HFF-Myc (cell line): ENCODE measurements around the gene ESYT3.
"Not testable (repeated sequence)": the region's sequence is repeated elsewhere in the genome, so short reads cannot be mapped to it uniquely, and the experiment has no call there.

Experiments used
- DNase-seq: peaks from one replicate; pipeline ENCODE4 v3.0.0-alpha.2; 2011; ENCODE audit warnings: low read depth; ENCODE audit errors: extremely low read depth
- H3K4me3 ChIP-seq: replicated peaks from 2 replicates; pipeline ENCODE4 v1.5.1; 2011; ENCODE audit warnings: low read depth, mild to moderate bottlenecking, control low read depth, low read length
- TF ChIP-seq, protein P1 (sequence below): IDR thresholded peaks from 2 replicates; pipeline ENCODE4 v1.5.1; 2012; ENCODE audit warnings: mild to moderate bottlenecking, low read depth, low read length, control low read depth; ENCODE audit errors: missing control alignments

The ESYT3 gene

DNA sequence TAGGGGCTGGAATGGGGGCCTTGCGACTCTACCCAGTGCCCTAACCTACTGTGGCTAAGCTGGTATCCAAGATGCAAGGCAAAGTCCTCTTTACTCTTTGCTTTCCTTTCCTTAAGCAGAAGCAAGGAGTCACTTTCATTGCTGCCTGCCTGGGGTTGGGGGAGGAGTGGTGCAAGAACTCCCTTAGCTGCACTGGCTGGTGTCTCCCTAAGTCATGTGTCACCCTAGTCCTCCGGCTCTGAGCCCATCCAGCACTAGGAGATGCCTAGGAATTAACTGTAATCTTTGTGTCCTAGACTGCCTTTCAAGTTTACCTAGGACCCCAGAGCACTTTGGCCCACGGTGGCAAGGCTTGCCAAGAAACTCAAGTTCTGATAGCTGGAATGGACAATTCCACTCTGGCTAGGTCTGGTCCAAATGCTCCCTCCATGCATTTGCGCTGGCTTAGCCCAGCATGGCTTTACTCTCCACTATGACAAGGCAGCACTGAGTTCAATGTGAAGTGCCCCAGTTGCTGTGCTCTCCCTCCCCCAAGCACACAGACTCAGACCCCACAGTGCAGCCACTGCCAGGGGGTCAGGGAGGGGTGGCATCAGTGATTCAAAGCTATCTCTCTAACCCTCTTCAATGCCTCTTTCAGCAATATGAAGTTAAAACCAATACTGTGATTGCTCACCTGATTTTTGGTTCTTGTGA, 58.7 kb downstream of the ESYT3 start:
- no peak for DNase-seq
- H3K4me3 ChIP-seq = no peak overlapping the region
- TF ChIP-seq, protein P1, sequence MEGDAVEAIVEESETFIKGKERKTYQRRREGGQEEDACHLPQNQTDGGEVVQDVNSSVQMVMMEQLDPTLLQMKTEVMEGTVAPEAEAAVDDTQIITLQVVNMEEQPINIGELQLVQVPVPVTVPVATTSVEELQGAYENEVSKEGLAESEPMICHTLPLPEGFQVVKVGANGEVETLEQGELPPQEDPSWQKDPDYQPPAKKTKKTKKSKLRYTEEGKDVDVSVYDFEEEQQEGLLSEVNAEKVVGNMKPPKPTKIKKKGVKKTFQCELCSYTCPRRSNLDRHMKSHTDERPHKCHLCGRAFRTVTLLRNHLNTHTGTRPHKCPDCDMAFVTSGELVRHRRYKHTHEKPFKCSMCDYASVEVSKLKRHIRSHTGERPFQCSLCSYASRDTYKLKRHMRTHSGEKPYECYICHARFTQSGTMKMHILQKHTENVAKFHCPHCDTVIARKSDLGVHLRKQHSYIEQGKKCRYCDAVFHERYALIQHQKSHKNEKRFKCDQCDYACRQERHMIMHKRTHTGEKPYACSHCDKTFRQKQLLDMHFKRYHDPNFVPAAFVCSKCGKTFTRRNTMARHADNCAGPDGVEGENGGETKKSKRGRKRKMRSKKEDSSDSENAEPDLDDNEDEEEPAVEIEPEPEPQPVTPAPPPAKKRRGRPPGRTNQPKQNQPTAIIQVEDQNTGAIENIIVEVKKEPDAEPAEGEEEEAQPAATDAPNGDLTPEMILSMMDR = no peak

DNA sequence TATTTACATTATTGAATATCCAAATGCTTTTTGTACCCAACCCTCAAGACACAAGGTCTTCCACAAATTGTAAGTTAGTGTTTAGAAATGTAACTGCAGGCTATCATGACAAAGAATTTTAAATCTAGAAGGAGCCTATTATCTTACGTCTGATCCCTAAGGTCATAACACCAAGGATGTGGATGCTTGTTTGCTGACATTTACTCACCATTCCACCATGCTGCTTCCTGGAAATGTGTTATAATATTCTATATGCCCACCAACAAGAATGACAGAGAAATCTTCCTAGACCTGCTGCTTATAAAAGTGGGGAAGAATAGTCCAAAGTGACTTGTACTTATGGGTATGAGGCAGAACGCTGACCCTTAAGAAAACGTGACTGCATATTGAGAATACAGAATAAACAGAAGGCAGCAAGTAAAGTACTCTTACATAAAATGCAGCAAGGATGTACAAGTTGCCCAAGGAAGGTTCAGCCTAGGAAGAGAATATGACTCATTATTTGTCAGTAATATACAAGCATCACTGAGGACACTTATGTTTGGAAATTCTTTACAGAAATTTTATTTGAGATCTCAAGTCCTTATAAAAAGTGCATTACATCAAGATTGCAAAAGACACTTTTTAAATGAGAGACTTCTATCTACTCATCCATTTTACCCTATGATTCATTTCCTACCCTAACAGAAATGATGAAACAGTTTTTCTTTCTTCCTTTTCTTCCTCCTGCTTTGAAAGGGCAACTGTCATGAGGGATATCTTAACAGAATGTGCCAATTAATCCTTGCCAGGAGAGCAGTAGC, 59.6 kb downstream of the ESYT3 start:
- TF ChIP-seq, protein P1 = no peak
- peak; percentile 19 for DNase-seq
- H3K4me3 ChIP-seq = no peak overlapping the region

DNA sequence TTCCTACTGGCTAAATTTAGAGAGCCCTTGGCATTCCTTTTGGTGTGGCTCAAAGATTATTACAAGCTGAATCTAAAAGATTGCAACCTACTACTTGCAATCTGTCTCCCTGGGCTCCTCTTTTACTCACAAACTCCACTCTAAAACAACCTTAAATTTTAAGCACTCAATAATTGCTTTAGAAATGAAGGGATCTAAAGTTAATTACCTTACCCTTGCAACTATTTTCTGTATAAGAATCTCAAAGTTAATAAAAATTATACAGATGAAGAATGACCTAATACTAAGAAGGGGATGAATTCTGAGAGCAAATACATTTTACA, 60.2 kb downstream of the ESYT3 start:
- H3K4me3 ChIP-seq = no peak overlapping the region
- TF ChIP-seq, protein P1 = no peak

DNA sequence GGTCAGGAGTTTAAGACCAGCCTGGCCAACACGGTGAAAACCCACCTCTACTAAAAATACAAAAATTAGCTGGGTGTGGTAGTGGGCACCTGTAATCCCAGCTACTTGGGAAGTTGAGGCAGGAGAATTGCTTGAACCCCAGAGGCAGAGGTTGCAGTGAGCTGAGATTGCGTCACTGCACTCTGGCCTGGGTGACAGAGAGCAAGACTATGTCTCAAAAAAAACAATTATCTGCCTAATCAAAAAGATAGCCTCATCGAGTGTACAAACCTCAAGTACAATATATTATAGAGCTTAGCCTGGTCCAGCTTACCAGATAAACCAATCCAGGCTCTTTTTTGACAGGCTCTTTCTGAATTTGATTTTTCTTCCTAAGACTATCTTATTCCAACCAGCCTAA, 61.2 kb downstream of the ESYT3 start:
- not testable (repeated sequence) for DNase-seq, H3K4me3 ChIP-seq

More for the DNA sequence above, 60.2 kb downstream of the ESYT3 start:
- DNase-seq = no peak

DNA sequence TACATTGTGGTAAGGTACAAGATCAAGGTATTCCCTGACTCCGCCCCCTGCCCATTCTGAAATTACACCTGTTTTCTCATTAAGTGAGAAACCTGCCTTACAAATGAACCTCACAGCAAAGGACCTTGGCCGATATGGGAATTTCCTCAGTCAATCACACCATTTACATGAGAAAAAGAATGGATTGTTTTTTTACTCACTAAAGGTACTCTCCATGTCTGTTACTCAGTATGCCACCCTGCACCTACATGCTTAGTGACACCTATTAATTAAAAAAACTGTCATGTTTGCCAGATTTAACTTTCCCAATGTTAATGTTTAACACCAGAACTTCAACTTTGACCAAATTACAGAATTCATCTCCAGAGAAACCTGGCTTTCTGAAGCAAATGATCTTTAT, 62.0 kb downstream of the ESYT3 start:
- TF ChIP-seq, protein P1 = no peak
- no peak for DNase-seq
- H3K4me3 ChIP-seq = no peak overlapping the region

DNA sequence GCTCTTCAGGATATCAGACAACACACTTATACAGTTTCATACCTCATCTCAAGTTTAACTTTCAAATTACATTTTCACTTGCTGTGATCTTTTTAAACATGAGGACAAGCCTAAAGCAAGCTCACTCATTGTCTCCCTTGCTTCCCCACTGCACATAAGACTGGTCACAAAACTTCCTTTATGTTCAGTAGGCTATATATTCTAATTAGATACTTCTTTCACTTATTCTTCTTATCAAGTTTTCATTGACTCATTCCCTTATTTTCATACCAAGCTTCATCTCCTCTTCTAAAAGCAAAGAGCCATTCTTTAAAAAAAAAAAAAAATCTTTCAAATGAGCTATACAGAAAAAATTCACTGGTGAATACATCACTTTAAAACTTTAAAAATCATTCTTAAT, 62.6 kb downstream of the ESYT3 start:
- no peak overlapping the region for H3K4me3 ChIP-seq
- no peak for DNase-seq
- TF ChIP-seq, protein P1 = no peak

DNA sequence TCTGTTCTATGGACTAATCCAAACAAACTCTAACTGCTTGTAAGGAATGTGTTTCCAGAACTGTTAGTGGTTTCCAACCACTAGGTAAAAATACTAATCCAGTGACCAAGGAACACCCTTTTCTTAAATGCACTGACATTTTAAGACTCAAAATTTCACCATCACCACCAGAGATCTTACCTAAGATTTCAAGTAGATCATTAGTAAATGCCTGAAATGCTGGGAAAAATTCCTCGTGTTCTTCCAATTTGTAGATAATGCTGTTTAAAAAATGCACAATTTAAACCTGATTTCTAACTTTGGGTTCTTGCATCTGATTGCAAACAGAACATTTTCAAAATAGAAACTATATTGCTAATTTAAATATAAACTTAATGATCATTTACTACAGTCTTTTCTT, 63.4 kb downstream of the ESYT3 start:
- no peak for DNase-seq
- TF ChIP-seq, protein P1 = no peak
- no peak overlapping the region for H3K4me3 ChIP-seq
